Fibroblast of villous mesenchyme (primary cell): Measurements from ENCODE around the gene LAMC1. TPM values are rescaled to one million over a fixed set of nuclear protein-coding genes. Genes with fewer than 3 reads are reported as not detected.
"Not testable (repeated sequence)": the region's sequence is repeated elsewhere in the genome, so short reads cannot be mapped to it uniquely, and the experiment has no call there.

Source experiments
- DNase-seq: peaks from one replicate; pipeline ENCODE4 v3.0.0-alpha.2; 2010; ENCODE audit warnings: low read depth
- H3K4me3 ChIP-seq: 2 replicates; pipeline ENCODE4 v1.5.1; 2011; ENCODE audit warnings: low read depth, mild to moderate bottlenecking, low read length
- CTCF ChIP-seq: IDR thresholded peaks from 2 replicates; pipeline ENCODE4 v1.5.1; 2012; ENCODE audit warnings: low read depth, mild to moderate bottlenecking, low read length; ENCODE audit not compliant: insufficient read depth
- total RNA-seq: library from RNA; depleted of rRNA; stranded (reverse); fragments of >200 nt; gene quantifications from 2 replicates; pipeline ENCODE4 v1.2.3, GENCODE V29; 2012

The LAMC1 gene
- total RNA-seq, 1 donor: 761 TPM

GRCh38 chr1:183065168-183065706, 42.0 kb downstream of the LAMC1 start:
- no peak for DNase-seq
- H3K4me3 ChIP-seq: no peak overlapping the region
- no peak for TF ChIP-seq CTCF

DNA sequence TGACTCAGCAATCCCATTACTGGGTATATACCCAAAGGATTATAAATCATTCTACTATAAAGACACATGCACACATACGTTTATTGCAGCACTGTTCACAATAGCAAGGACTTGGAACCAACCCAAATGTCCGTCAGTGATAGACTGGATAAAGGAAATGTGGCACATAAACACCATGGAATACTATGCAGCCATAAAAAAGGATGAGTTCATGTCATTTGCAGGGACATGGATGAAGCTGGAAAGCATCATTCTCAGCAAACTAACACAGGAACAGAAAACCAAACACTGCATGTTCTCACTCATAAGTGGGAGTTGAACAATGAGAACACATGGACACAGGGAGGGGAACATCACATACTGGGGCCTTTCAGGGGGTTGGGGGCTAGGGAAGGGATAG, 43.2 kb downstream of the LAMC1 start:
- DNase-seq, H3K4me3 ChIP-seq: not testable (repeated sequence)

GRCh38 chr1:183069562-183070216, 46.5 kb downstream of the LAMC1 start:
- no peak for TF ChIP-seq CTCF
- DNase-seq: no peak
- H3K4me3 ChIP-seq: no peak overlapping the region

DNA sequence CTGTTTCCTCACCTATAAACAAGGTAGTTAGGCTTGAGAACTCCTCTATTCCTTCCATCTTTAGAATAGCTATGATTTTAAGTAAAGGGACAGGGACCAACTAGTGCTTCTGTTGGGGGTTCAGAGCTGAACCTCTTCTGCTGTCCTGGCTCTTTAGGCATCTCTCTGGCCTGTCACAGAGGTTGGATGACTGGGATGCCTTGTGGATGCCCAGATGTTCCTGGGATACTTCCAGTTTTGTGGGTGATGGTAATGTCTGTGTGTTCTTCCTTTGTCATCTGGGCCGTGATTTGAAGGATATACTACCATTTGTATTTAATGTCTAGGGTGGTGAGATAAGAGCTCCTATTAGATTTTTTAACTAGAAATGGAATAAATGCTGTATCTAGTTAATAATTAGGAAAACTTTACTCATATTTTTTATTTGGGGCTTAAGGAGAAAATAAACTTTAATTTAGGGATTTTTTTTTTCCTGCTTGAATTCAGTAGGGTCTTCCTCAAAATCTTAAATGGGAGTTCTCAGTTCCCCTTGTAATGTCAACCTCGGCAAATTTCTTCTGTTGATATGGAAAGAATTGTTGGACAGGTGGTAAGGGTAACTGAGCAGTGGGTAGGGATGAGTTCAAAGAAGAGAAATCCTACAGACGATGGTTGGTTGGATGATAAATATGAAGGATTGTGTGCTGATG, 47.2 kb downstream of the LAMC1 start:
- no peak for DNase-seq
- no peak for TF ChIP-seq CTCF
- no peak overlapping the region for H3K4me3 ChIP-seq

GRCh38 chr1:183070923-183071618, 47.9 kb downstream of the LAMC1 start:
- DNase-seq: peak; percentile 75
- TF ChIP-seq CTCF: no peak
- H3K4me3 ChIP-seq: no peak overlapping the region

DNA sequence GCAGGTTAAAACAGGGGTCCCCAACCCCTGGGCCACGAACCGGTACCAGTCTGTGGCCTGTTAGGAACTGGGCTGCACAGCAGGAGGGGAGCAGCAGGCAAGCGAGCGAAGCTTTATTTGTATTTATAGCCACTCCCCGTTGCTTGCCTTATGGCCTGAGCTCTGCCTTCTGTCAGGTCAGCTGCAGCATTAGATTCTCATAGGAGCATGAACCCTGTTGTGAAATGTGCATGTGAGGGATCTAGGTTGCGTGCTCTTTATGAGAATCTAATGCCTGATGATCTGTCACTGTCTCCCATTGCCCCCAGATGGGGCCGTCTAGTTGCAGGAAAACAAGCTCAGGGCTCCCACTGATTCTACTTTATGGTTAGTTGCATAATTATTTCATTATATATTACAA, 49.4 kb downstream of the LAMC1 start:
- peak; percentile 61 for DNase-seq

DNA sequence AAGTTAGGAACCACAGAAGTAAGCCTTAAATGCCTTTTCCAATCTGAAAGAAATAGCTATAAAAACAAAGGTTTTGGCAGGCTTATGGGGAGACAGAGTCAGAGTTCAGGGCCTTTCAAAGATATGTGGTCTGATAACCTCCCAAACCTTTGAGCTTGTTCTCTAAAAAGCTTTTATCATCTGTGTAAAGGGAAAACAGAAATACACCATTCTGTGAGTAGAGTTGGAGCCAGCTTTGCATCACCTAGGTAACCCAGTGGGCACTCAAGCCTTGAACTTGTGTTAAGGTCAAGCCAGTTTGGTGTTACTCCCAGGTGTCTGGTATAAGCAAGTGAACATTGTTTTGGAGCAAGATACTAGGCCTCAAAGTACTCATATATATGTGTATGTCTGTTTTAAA, 50.1 kb downstream of the LAMC1 start:
- TF ChIP-seq CTCF: no peak
- DNase-seq: no peak
- H3K4me3 ChIP-seq: no peak overlapping the region

More for the DNA sequence above, 49.4 kb downstream of the LAMC1 start:
- H3K4me3 ChIP-seq: not testable (repeated sequence)
